ENCODE data around the gene SAE1. TPM values are rescaled to one million over a fixed set of nuclear protein-coding genes. Genes with fewer than 3 reads are reported as not detected.

The SAE1 gene
- total RNA-seq, 1 experiment from 2014 or later = 148 TPM

- H3K4me2 ChIP-seq = no peak overlapping the region
- ChIA-PET POLR2A (ENCODE audit: unreplicated experiment) (no interaction called here), CTCF (no interaction called here)
- no peak for DNase-seq
- BruUV-seq (replicated peaks) = no TSS peak
- intact Hi-C loops (cut with micrococcal nuclease; ENCODE audit: unreplicated experiment) = no loop called here
- H3K79me2 ChIP-seq (ENCODE audit: low read depth) = peaks cover 3% of the 10 kb centered on the region; the same call in 1 of the 2 replicates
- TF ChIP-seq CTCF (conservative IDR thresholded peaks at IDR 0.05) (no peak), EZH2 (IDR thresholded peaks at IDR 0.05; ENCODE audit: low read depth) (no peak)
- H3K4me3 ChIP-seq = no peak overlapping the region
- H3K9me3 ChIP-seq (ENCODE audit: insufficient read depth, low read depth) = no peaks in the 10 kb centered on the region
- 0 out of 2 replicates have a peak, but pooled peaks cover 6% of the 10 kb centered on the region for H4K20me1 ChIP-seq (ENCODE audit: insufficient read depth)
- H3K36me3 ChIP-seq (ENCODE audit: low read depth) = peaks cover 22% of the 10 kb centered on the region; the same call in 1 of the 2 replicates
- no peaks in the 10 kb centered on the region for H3K27me3 ChIP-seq (ENCODE audit: insufficient read depth, low read depth)
- no peak overlapping the region for H2AFZ ChIP-seq
- no peak overlapping the region for H3K27ac ChIP-seq
- H3K4me1 ChIP-seq (replicated peaks; ENCODE audit: insufficient read depth) = no peaks in the 10 kb centered on the region
- H3F3A ChIP-seq (ENCODE audit: insufficient read depth, low read depth) = peaks cover 21% of the 10 kb centered on the region; the same call in 1 of the 2 replicates
- H3K9me2 ChIP-seq (ENCODE audit: insufficient read depth) = no peaks in the 10 kb centered on the region
Observed at GRCh38 chr19:47176627-47177090, 46.0 kb downstream of the SAE1 start.

GRCh38 chr19:47179653-47180310 is 49.1 kb downstream of the SAE1 start:
- Histone ChIP-seq H4K20me1 (ENCODE audit: insufficient read depth) (0 out of 2 replicates have a peak, but pooled peaks cover 6% of the 10 kb centered on the region), H3K27me3 (ENCODE audit: insufficient read depth, low read depth) (no peaks in the 10 kb centered on the region), H3K4me1 (replicated peaks; ENCODE audit: insufficient read depth) (no peaks in the 10 kb centered on the region), H3K9me3 (ENCODE audit: insufficient read depth, low read depth) (no peaks in the 10 kb centered on the region), H3F3A (ENCODE audit: insufficient read depth, low read depth) (peaks cover 9% of the 10 kb centered on the region), H3K36me3 (ENCODE audit: low read depth) (peaks cover 23% of the 10 kb centered on the region), H3K79me2 (ENCODE audit: low read depth) (peaks cover 3% of the 10 kb centered on the region; the same call in 1 of the 2 replicates), H3K27ac (no peak overlapping the region), H3K9me2 (ENCODE audit: insufficient read depth) (no peaks in the 10 kb centered on the region), H3K4me3 (no peak overlapping the region), H2AFZ (no peak overlapping the region), H3K4me2 (no peak overlapping the region)
- BruUV-seq (replicated peaks) = no TSS peak
- no peak for DNase-seq
- intact Hi-C loops (cut with micrococcal nuclease; ENCODE audit: unreplicated experiment) = no loop called here
- TF ChIP-seq CTCF (conservative IDR thresholded peaks at IDR 0.05) (no peak), EZH2 (IDR thresholded peaks at IDR 0.05; ENCODE audit: low read depth) (no peak)
- ChIA-PET CTCF (no interaction called here), POLR2A (ENCODE audit: unreplicated experiment) (no interaction called here)

- H3K79me2 ChIP-seq (ENCODE audit: low read depth) = peaks cover under 1% of the 10 kb centered on the region; the same call in 1 of the 2 replicates
- ChIA-PET CTCF (interaction anchor here (0.6 kb wide), 1 partner anchor 218 kb away, joined by 4 read pairs; no protein-coding TSS in a partner anchor), POLR2A (ENCODE audit: unreplicated experiment) (no interaction called here)
- no peaks in the 10 kb centered on the region for H3K4me1 ChIP-seq (replicated peaks; ENCODE audit: insufficient read depth)
- H3F3A ChIP-seq (ENCODE audit: insufficient read depth, low read depth) = peaks cover 15% of the 10 kb centered on the region
- TF ChIP-seq CTCF (conservative IDR thresholded peaks at IDR 0.05) = no peak
- TF ChIP-seq EZH2 (IDR thresholded peaks at IDR 0.05; ENCODE audit: low read depth) = no peak
- intact Hi-C loops (cut with micrococcal nuclease; ENCODE audit: unreplicated experiment) = no loop called here
- no peaks in the 10 kb centered on the region for H3K9me3 ChIP-seq (ENCODE audit: insufficient read depth, low read depth)
- H3K27ac ChIP-seq = no peak overlapping the region
- H3K9me2 ChIP-seq (ENCODE audit: insufficient read depth) = no peaks in the 10 kb centered on the region
- no peak for DNase-seq
- H3K36me3 ChIP-seq (ENCODE audit: low read depth) = peaks cover 11% of the 10 kb centered on the region
- H2AFZ ChIP-seq = no peak overlapping the region
- no peak overlapping the region for H3K4me2 ChIP-seq
- no TSS peak for BruUV-seq (replicated peaks)
- 0 out of 2 replicates have a peak, but pooled peaks cover under 1% of the 10 kb centered on the region for H4K20me1 ChIP-seq (ENCODE audit: insufficient read depth)
- H3K4me3 ChIP-seq = no peak overlapping the region
- H3K27me3 ChIP-seq (ENCODE audit: insufficient read depth, low read depth) = no peaks in the 10 kb centered on the region
Observed at GRCh38 chr19:47183601-47184000, 53.0 kb downstream of the SAE1 start.

Measured in PC-9 (cell line).